IPS-18c (cell line): Measurements from ENCODE around the gene CHCHD4.

ENCODE experiments used
- H3K4me3 ChIP-seq: 2 replicates; pipeline ENCODE4 v1.7.0; 2013; ENCODE audit warnings: low read depth, mild to moderate bottlenecking, low read length, moderate library complexity; ENCODE audit not compliant: insufficient read depth
- H3K9me3 ChIP-seq: one replicate; pipeline ENCODE4 v1.6.1; 2013; ENCODE audit warnings: mild to moderate bottlenecking, low read length, moderate library complexity; ENCODE audit not compliant: control insufficient read depth, insufficient read depth

CHCHD4 gene

DNA sequence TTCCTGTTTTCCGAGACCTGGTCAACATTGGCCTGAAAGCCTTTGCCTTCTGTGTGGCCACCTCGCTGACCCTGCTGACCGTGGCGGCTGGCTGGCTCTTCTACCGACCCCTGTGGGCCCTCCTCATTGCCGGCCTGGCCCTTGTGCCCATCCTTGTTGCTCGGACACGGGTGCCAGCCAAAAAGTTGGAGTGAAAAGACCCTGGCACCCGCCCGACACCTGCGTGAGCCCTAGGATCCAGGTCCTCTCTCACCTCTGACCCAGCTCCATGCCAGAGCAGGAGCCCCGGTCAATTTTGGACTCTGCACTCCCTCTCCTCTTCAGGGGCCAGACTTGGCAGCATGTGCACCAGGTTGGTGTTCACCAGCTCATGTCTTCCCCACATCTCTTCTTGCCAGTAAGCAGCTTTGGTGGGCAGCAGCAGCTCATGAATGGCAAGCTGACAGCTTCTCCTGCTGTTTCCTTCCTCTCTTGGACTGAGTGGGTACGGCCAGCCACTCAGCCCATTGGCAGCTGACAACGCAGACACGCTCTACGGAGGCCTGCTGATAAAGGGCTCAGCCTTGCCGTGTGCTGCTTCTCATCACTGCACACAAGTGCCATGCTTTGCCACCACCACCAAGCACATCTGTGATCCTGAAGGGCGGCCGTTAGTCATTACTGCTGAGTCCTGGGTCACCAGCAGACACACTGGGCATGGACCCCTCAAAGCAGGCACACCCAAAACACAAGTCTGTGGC, 17.1 kb upstream of the CHCHD4 start:
- no peak overlapping the region for H3K4me3 ChIP-seq

DNA sequence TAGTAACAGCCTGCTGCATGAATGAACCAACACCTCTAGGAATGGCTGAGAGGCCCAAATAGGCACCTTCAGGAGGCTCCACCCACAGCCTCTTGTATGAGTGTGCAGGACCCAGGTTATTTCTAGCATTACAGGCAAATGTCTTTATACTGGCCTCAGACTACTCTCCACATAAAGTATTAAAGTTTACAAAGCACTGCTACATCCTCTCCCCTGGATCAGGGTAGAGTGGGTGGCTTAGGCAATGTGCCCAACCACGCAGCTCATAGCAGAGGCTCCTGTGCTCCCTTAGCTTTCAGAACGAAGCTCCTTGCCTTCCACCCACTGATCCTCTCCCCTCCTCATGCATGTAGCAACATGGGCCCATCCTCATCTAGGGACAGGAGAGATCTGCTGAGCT, 16.5 kb upstream of the CHCHD4 start:
- Histone ChIP-seq H3K4me3 (no peak overlapping the region), H3K9me3 (peaks cover 2% of the 10 kb centered on the region)

More for the DNA sequence above, 17.1 kb upstream of the CHCHD4 start:
- peaks cover 2% of the 10 kb centered on the region for H3K9me3 ChIP-seq

DNA sequence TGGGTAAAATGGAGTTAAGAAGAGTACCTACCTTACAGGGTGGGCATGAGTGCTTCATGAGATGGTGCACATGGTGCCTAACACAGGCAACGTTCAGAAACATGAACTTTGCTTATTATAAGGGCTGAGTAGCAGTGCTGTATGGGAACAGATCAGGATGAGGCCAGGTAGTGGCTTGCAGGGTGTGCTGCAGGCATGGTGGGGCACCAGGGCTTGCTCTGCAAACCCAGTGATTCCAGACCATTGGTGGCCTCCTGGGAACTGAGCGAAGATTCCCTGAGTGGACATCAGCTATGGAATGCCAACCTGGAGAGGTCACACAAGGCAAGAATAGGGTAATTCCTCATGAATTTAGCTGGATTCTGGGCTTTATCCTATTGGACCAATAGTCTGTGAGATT, 16.0 kb upstream of the CHCHD4 start:
- peaks cover 2% of the 10 kb centered on the region for H3K9me3 ChIP-seq
- no peak overlapping the region for H3K4me3 ChIP-seq

DNA sequence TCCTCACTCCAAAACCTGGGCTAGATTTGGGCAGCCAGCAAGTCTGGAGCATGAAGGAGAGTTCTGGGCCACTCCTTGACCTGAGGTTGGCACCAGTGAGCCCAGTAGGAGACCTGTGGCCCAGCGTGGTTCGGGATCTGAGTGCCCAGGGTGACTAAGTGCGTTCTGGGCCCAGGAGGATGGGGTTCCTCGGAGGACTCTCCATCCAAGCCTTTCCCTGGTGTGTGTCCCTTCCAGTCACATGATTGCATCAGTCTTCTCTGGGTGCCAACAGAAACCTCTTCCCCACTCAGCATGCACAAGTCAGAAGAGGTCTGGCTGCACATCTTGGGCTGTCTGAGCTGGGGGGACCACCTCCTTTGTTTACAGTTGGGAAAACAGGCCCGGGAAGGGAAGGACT, 15.1 kb upstream of the CHCHD4 start:
- Histone ChIP-seq H3K4me3 (no peak overlapping the region), H3K9me3 (peaks cover 2% of the 10 kb centered on the region)

GRCh38 chr3:14138878-14139655, 14.4 kb upstream of the CHCHD4 start:
- no peak overlapping the region for H3K4me3 ChIP-seq
- H3K9me3 ChIP-seq = peaks cover 2% of the 10 kb centered on the region

DNA sequence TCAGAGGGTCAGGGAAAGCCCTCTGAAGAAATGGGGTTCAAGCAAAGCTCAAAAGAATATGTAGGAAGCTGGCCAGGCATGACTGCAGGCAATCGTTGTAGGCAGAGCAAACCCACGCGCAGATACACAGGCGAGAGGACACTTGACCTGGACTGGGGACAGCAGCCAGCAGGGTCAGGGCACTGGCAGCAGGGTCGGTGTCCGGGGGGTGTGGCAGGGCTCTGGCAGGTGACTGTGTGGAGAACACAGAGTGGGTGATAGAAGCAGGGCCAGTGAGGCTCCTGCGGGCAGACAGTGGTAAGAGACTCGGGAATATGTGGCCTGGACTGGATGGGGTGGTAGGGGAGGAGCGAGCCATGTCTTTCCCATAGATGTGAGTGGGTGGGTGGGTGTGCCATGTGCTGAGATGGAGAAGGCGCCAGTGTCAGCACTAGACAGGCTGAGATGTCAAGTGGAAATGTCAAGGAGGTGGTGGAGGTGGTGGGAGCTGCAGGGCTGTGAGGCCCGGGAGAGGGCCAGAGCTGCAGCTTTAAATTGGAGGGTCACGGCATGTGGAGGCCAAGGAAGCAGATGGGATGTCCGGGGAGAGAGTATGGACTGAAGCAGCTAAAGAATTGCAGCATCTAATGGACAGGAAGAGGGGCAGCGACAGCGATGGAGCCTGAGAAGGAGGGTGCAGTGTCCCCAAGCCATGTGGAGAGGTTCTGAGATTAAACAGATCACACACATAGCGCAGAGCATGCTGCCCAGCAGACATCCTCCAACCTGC, 13.6 kb upstream of the CHCHD4 start:
- Histone ChIP-seq H3K9me3 (peaks cover 2% of the 10 kb centered on the region), H3K4me3 (no peak overlapping the region)

GRCh38 chr3:14137445-14137844, 12.8 kb upstream of the CHCHD4 start:
- Histone ChIP-seq H3K9me3 (peaks cover 2% of the 10 kb centered on the region), H3K4me3 (no peak overlapping the region)

DNA sequence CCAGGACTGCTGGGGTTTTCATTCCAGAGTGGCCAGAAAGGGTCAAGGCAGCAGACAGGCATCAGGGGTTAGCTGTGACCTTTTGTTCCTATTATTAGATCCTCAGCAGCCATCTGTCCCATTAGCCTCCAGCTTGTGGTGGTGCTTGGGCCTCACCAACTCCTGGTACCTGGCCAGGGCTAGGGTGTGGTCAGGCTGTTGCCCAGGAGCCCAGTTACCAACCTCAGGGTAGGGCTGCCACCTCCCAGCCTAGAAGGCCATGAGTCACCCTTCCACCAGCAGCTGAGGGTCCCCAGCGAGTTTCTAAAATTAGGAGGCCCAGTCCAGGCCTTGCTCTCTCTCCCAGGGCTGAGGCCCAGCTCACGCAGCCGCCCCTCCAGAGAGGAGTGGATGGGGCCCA, 12.3 kb upstream of the CHCHD4 start:
- no peaks in the 10 kb centered on the region for H3K9me3 ChIP-seq
- H3K4me3 ChIP-seq = no peak overlapping the region

GRCh38 chr3:14135581-14135980, 10.9 kb upstream of the CHCHD4 start:
- no peaks in the 10 kb centered on the region for H3K9me3 ChIP-seq
- H3K4me3 ChIP-seq = no peak overlapping the region

DNA sequence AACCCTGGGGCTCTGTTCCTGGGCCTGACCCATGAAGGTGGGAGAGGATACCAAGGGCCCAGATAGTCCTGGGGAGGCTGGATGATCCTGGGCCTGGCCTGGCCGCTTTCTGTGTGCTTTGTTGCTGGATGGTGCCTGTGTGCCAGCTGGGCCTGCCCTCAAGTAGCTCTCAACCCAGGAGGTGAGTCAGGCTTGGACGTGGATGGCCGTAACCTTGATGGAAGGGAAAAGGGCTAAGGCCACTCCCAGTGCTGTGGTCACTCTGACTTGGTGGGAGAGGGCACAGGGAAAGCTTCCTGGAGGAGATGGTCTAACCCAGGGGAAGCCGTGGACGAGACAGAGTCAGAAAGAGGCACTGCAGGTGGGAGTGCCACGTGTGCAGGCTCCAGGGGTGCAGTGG, 9.6 kb upstream of the CHCHD4 start:
- Histone ChIP-seq H3K4me3 (no peak overlapping the region), H3K9me3 (no peaks in the 10 kb centered on the region)

GRCh38 chr3:14133876-14134275, 9.2 kb upstream of the CHCHD4 start:
- H3K4me3 ChIP-seq = no peak overlapping the region
- H3K9me3 ChIP-seq = no peaks in the 10 kb centered on the region

GRCh38 chr3:14133188-14133800, 8.6 kb upstream of the CHCHD4 start:
- Histone ChIP-seq H3K4me3 (no peak overlapping the region), H3K9me3 (no peaks in the 10 kb centered on the region)

GRCh38 chr3:14132689-14133088, 8.0 kb upstream of the CHCHD4 start:
- H3K9me3 ChIP-seq = no peaks in the 10 kb centered on the region
- H3K4me3 ChIP-seq = no peak overlapping the region

DNA sequence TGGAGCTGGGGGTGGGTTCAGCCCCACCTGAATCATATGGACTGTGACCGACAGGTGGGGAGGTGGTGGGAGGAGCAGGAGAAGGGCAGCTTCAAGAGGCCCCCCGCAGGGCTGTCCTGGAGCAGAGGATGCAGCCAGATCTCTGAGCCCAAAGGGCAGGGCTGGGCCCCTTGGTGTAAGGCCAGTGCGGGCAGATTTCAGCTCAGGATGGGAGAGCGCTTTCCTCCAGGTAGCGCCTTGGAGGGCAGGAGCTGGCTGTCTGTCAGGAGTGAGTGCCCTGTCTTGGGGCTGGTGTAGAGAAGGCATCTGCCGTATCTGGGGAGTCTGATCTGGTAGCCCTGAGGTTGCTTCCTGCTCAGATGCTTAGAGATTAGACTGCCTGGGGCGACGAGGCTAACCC, 7.5 kb upstream of the CHCHD4 start:
- Histone ChIP-seq H3K9me3 (no peaks in the 10 kb centered on the region), H3K4me3 (no peak overlapping the region)

DNA sequence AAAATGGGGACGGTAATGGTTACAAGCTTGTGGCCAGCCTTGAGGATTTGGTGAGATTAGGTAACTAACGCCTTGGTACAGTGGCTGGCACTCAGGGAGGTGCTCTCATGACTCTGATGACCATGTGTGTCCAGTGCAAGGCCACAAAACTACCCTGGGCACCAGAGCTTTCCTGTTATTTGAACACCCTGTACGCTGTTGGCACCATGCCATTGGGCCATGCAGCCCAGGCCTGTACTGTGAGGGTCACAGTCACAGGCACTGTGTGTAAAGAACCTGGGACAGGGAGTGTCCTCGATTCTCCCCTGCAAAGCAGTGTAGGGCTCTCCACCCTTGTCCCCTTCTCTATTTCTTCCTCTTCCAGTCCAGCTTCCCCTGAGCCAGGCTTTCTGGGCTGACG, 6.5 kb upstream of the CHCHD4 start:
- H3K9me3 ChIP-seq = no peaks in the 10 kb centered on the region
- H3K4me3 ChIP-seq = no peak overlapping the region

DNA sequence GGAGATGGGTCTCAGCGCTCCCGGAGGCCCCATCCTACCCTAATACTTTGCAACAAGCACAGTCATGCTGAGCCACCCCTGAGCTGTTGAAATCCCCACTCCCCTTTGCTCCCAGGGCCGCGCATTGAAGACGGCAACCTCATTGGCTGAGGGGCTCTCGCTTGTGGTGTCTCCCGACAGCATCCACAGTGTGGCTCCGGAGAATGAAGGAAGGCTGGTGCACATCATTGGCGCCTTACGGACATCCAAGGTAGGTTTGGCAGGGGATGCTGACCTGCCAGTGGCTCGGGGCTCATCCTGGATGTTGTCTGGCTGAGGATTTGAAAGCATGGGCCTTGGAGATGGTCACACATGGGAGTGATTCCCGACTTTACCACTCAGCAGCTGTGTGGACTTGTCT, 6.0 kb upstream of the CHCHD4 start:
- no peak overlapping the region for H3K4me3 ChIP-seq
- no peaks in the 10 kb centered on the region for H3K9me3 ChIP-seq

GRCh38 chr3:14130230-14130629, 5.6 kb upstream of the CHCHD4 start:
- H3K9me3 ChIP-seq = no peaks in the 10 kb centered on the region
- no peak overlapping the region for H3K4me3 ChIP-seq
